Right forelimb (tissue), 1 donor: ENCODE data around the gene TXNL1.

Experiments
- DNase-seq: peaks from one replicate; pipeline ENCODE4 v3.0.0-alpha.2; 2018

TXNL1 gene

GRCh38 chr18:56565551-56566345, 72.6 kb downstream of the TXNL1 start:
- no peak for DNase-seq

- no peak for DNase-seq
Measured at GRCh38 chr18:56565046-56565445, 73.3 kb downstream of the TXNL1 start.

- no peak for DNase-seq
Measured at GRCh38 chr18:56563568-56563967, 74.8 kb downstream of the TXNL1 start.

- no peak for DNase-seq
Measured at GRCh38 chr18:56562479-56562878, 75.9 kb downstream of the TXNL1 start.

GRCh38 chr18:56560992-56561391, 77.4 kb downstream of the TXNL1 start:
- DNase-seq = no peak

GRCh38 chr18:56559044-56559443, 79.3 kb downstream of the TXNL1 start:
- no peak for DNase-seq

- DNase-seq = no peak
Measured at GRCh38 chr18:56556907-56557306, 81.5 kb downstream of the TXNL1 start.

GRCh38 chr18:56550121-56550520, 88.3 kb downstream of the TXNL1 start:
- no peak for DNase-seq
